Heart right ventricle (tissue), 16 donors: ENCODE measurements around the gene UBE2QL1. TPM values are rescaled to one million over a fixed set of nuclear protein-coding genes. Genes with fewer than 3 reads are reported as not detected.
A peak's percentile ranks its signal among the peaks of the same experiment; 100 is the strongest.

Experiments
- ATAC-seq, 8 donors: fragments of 200-7000 bp; cut with Tn5 transposase; one replicate each; pipeline ENCODE4 v1.9.1; 2020; ENCODE audit warnings: mild to moderate bottlenecking in 8 of 8, moderate library complexity in 8 of 8, moderate number of reproducible peaks in 1 of 8
- DNase-seq, 2 donors: peaks; one replicate each; pipeline ENCODE4 v3.0.0-alpha.2; 2020
- H3K27ac ChIP-seq, 10 donors: fragments of 200-600 bp; sonication (generic) in 2 of 10; one replicate each; pipeline versions ENCODE4 v1.5.0 to v1.8.0; 2020 to 2022; ENCODE audit warnings: mild to moderate bottlenecking in 3 of 10
- H3K27me3 ChIP-seq, 7 donors: fragments of 200-600 bp; one replicate each; pipeline ENCODE4 v1.8.0; 2021 to 2022; ENCODE audit warnings: mild to moderate bottlenecking in 2 of 7
- H3K36me3 ChIP-seq, 9 donors: fragments of 200-600 bp; sonication (generic) in 1 of 9; one replicate each; pipeline versions ENCODE4 v1.5.0 to v1.8.0; 2020 to 2022; ENCODE audit warnings: mild to moderate bottlenecking in 2 of 9
- H3K4me1 ChIP-seq, 9 donors: fragments of 200-600 bp; sonication (generic) in 1 of 9; one replicate each; pipeline versions ENCODE4 v1.5.0 to v1.8.0; 2020 to 2022; ENCODE audit warnings: mild to moderate bottlenecking in 4 of 9
- H3K4me3 ChIP-seq, 10 donors: fragments of 200-600 bp; sonication (generic) in 2 of 10; one replicate each; pipeline versions ENCODE4 v1.5.0 to v1.8.0; 2020 to 2022; ENCODE audit warnings: mild to moderate bottlenecking in 7 of 10, moderate library complexity in 2 of 10
- H3K9me3 ChIP-seq, 11 donors: fragments of 200-600 bp in 10 of 11; sonication (generic) in 2 of 11; one replicate each; pipeline versions ENCODE4 v1.5.0 to v1.8.0; 2013 to 2022; ENCODE audit warnings: mild to moderate bottlenecking in 2 of 11, control low read depth in 1 of 11, moderate library complexity in 1 of 11
- CTCF ChIP-seq, 9 donors: fragments of 200-600 bp; sonication (generic) in 2 of 9; IDR thresholded peaks; one replicate each; pipeline versions ENCODE4 v1.5.0 to v1.8.0; 2021 to 2022; ENCODE audit warnings: antibody characterized with exemption in 9 of 9, mild to moderate bottlenecking in 5 of 9, moderate library complexity in 1 of 9
- WGBS, 2 donors: extraction: QIAGEN DNeasy Blood & Tissue Kit; methylation state at CpG; one replicate each; pipeline ENCODE4 v1.1.7; 2013; ENCODE audit warnings: inconsistent platforms in 1 of 2; 5-methylcytosine and 5-hydroxymethylcytosine counted together
- intact Hi-C, 10 donors: fragments of 100-400 bp; cut with DNase I; formaldehyde crosslinking; loops; one replicate each; pipeline versions ENCODE4 v1.11.1 to v1.14.2; 2022
- polyA plus RNA-seq, 2 donors: library from polyadenylated mRNA; stranded (reverse); fragments of 200-250 nt; gene quantifications; one replicate each; pipeline ENCODE4 v1.2.3, GENCODE V29; 2013
- total RNA-seq, 10 donors: library from RNA; stranded (reverse); fragmentation: NEBNext Ultra II Directional in 3 of 10; extraction: Animal tissue kit (Norgen Biotek cat#: 25700) in 3 of 10; gene quantifications; one replicate each; pipeline versions ENCODE4 v1.2.1 to v1.2.4, GENCODE V29; 2021 to 2023
- donor health status: Arrhythmogenic right ventricular cardiomyopathy.
- donor health status: ischemic (EF 13 %, LVEDD 7.1; RV severe dilation, severe dysfunction).
- donor health status: healthy with polysubstance abuse.
- donor health status: DM: no; HTN: yes; CAD: no.
- donor health status: DM: no; HTN: no; CAD: no.
- donor health status: ischemic (EF 25% LVEDD 6.9; RV normal size, moderate dysfunction).
- donor health status: ischemic (EF 25% LVEDD 5.7; RV mildly dilated, moderate dysfunction).
- donor health status: healthy.
- donor health status: DM: yes; HTN: yes; CAD: no.
- donor health status: Ischemic cardiomyopathy.
- donor health status: ischemic (EF 35%, LVEDD 5.7; RV mildly dilated, moderate dysfunction).
- donor health status: nonischemic (EF 11% LVEDD 7.7; RV severe dilation, severe dysfunction).
- donor health status: DM: yes; HTN: yes; CAD: no.
- donor health status: PGD.
- donor health status: ischemic (EF 29% LVEDD 5.4; RV normal size, mild dysfunction).
- donor health status: nonischemic (EF 23%, LVEDD 6.1; RV moderate dilation, normal function).

The UBE2QL1 gene
- total and polyA plus RNA-seq, 12 donors: 8.9 to 26.3 (median 18.1) TPM

GRCh38 chr5:6486074-6486473 lies 37.4 kb downstream of the UBE2QL1 start:
- no peak overlapping the region for H3K4me3 ChIP-seq
- intact Hi-C loops: no loop called here
- no peaks in the 10 kb centered on the region for H3K36me3 ChIP-seq
- ATAC-seq (no peak), DNase-seq (no peak)
- no peaks in the 10 kb centered on the region for H3K27me3 ChIP-seq
- no peaks in the 10 kb centered on the region for H3K9me3 ChIP-seq
- H3K27ac ChIP-seq: no peak overlapping the region
- TF ChIP-seq CTCF (IDR thresholded peaks at IDR 0.05): no peak
- peaks cover 0 to 25% (median 9%) of the 10 kb centered on the region in 9 donors for H3K4me1 ChIP-seq
- WGBS, 2 donors: 80 to 93% methylated on average over 1 of the region's 1 CpG

- WGBS, 2 donors: 51 to 56% methylated on average over 3 of the region's 3 CpGs
- no peak overlapping the region for H3K4me3 ChIP-seq
- H3K27me3 ChIP-seq: peaks cover 0 to 3% (median 0%) of the 10 kb centered on the region in 7 donors
- ATAC-seq: no peak
- H3K4me1 ChIP-seq: peaks cover 0 to 26% (median 9%) of the 10 kb centered on the region in 9 donors
- no peak for TF ChIP-seq CTCF (IDR thresholded peaks at IDR 0.05)
- H3K36me3 ChIP-seq: peaks cover 0 to 7% (median 0%) of the 10 kb centered on the region in 9 donors
- intact Hi-C loops: no loop called here
- no peaks in the 10 kb centered on the region for H3K9me3 ChIP-seq
- H3K27ac ChIP-seq: no peak overlapping the region
- no peak for DNase-seq
Observed at GRCh38 chr5:6487081-6487480, 38.4 kb downstream of the UBE2QL1 start.

GRCh38 chr5:6488021-6488420 lies 39.4 kb downstream of the UBE2QL1 start:
- TF ChIP-seq CTCF (IDR thresholded peaks at IDR 0.05): no peak
- WGBS, 2 donors: 7 to 13% methylated on average over 4 of the region's 4 CpGs
- no peak for DNase-seq

GRCh38 chr5:6489643-6490185 lies 41.1 kb downstream of the UBE2QL1 start:
- DNase-seq (no peak), ATAC-seq (peak in 1 of 8 donors; percentile 5)
- WGBS, 2 donors: 84 to 85% methylated on average over 10 of the region's 10 CpGs
- Histone ChIP-seq H3K4me1 (peaks cover 0 to 28% (median 9%) of the 10 kb centered on the region in 9 donors), H3K27ac (no peak overlapping the region), H3K4me3 (no peak overlapping the region), H3K36me3 (peaks cover 0 to 17% (median 0%) of the 10 kb centered on the region in 9 donors), H3K9me3 (no peaks in the 10 kb centered on the region), H3K27me3 (peaks cover 0 to 3% (median 0%) of the 10 kb centered on the region in 7 donors)
- TF ChIP-seq CTCF (IDR thresholded peaks at IDR 0.05): no peak
- intact Hi-C loops: no loop called here

More at GRCh38 chr5:6488021-6488420, 39.4 kb downstream of the UBE2QL1 start:
- H3K4me3 ChIP-seq: no peak overlapping the region
- intact Hi-C loops: no loop called here
- ATAC-seq: peak in 5 of 8 donors; percentile 17 to 63 (median 36)
- H3K36me3 ChIP-seq: peaks cover 0 to 17% (median 0%) of the 10 kb centered on the region in 9 donors
- no peak overlapping the region for H3K27ac ChIP-seq
- H3K9me3 ChIP-seq: no peaks in the 10 kb centered on the region
- peaks cover 0 to 3% (median 0%) of the 10 kb centered on the region in 7 donors for H3K27me3 ChIP-seq
- H3K4me1 ChIP-seq: peaks cover 0 to 26% (median 9%) of the 10 kb centered on the region in 9 donors
